SK-N-MC (cell line): ENCODE data around the gene HOMER3.

Experiments
- EZH2 ChIP-seq: fragments of 200-600 bp; sonication (generic); IDR thresholded peaks from one replicate; pipeline ENCODE4 v1.6.1; 2017; ENCODE audit warnings: antibody characterized with exemption
- FOXP2 ChIP-seq: optimal IDR thresholded peaks from 2 replicates; pipeline ENCODE3; 2011; ENCODE audit warnings: mild to moderate bottlenecking, moderate library complexity; ENCODE audit not compliant: insufficient read depth; ENCODE audit errors: extremely low read length, control extremely low read depth
- POLR2AphosphoS5 ChIP-seq: IDR thresholded peaks from 2 replicates; pipeline ENCODE4 v1.6.1; 2012; ENCODE audit warnings: mild to moderate bottlenecking, low read depth, low read length, borderline replicate concordance

GRCh38 chr19:18975011-18975410 lies 34.0 kb upstream of the HOMER3 start:
- TF ChIP-seq POLR2AphosphoS5 (no peak), EZH2 (no peak), FOXP2 (no peak)
